NOMO-1 treated with dmso at 0.1 percent for 144 hours (cell line): ENCODE data around the gene GALNT18.
"Not testable (repeated sequence)": the region's sequence is repeated elsewhere in the genome, so short reads cannot be mapped to it uniquely, and the experiment has no call there.

Source experiments
- DNase-seq: peaks from one replicate; lab custom pipeline; 2025; ENCODE audit not compliant: unreplicated experiment; lab: John Stamatoyannopoulos, UW

Gene GALNT18

GRCh38 chr11:11366793-11367192 lies 255.0 kb downstream of the GALNT18 start:
- DNase-seq = no peak

DNA sequence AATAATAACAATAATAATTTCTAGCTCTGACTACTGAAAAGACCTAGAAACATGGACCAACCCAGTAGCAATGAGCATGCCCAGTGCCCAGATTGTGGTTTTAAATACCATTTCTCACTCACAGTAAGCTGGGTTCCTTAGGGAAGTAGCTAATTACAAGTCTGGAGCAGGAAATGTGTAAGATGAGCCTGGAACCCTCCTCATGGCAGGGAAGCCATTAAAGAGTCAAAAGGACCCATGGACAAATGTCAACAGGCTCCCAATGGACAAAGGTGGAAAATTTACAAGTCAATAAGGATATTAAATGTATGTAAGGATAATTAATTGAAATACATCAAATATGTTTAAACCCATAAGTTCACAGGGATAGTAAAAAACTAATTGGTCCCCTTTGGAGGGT lies 258.1 kb downstream of the GALNT18 start:
- DNase-seq = no peak

- DNase-seq = no peak
These were observed 262.2 kb downstream of the GALNT18 start for GRCh38 chr11:11359611-11360010.

- DNase-seq = no peak
These were observed 265.0 kb downstream of the GALNT18 start for GRCh38 chr11:11356842-11357241.

- not testable (repeated sequence) for DNase-seq
These were observed 268.9 kb downstream of the GALNT18 start, which contains the start of gene CSNK2A3 for GRCh38 chr11:11352878-11353277. TSS of gene CSNK2A3 (minus strand) at chr11:11353250. CDS start at chr11:11353119, 131 bp downstream.

DNA sequence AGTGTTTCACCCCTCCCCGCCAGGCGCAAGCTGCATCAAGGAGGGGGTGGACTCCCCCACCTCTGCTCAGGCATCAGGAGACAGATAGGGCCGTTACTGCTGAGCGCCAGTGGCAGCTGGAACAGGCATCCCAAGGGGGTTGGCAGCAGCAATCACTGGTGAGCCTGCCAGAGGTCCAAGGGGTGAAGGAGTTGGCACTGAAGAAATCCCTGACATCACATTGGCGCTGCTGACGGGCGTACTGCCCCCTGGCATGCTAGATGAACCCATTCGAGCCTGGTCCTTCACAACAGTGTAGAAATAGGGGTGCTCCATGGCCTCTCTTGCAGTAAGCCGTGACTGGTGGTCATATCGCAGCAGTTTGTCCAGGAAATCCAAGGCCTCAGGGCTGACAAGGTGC lies 270.0 kb downstream of the GALNT18 start:
- not testable (repeated sequence) for DNase-seq

DNA sequence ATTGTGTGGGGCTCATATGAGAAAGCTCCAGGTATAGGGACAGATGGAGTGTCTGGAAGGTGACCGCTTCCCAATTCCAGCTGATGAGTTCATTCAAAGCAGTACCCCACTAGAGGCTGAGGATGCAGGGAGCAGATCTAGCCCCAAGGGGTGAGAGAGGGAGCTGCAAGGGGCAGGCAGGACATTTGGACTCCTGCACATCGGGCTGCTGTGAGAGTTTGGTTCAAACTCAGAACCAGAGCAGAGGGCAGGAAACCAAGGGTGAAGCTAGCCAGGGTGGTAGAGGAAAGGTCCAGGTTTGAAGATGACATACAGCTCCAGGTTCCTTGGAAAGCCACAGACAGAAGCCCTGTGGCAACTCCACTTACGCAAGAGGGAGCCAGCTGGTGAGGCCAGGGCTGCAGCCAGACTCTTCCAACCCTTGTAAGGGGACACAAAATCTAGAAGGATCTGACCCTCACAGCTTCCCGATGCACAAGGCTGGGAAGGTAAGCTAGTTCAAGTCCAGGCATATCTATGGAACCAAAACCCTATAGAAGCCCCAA lies 270.7 kb downstream of the GALNT18 start:
- DNase-seq = no peak

DNA sequence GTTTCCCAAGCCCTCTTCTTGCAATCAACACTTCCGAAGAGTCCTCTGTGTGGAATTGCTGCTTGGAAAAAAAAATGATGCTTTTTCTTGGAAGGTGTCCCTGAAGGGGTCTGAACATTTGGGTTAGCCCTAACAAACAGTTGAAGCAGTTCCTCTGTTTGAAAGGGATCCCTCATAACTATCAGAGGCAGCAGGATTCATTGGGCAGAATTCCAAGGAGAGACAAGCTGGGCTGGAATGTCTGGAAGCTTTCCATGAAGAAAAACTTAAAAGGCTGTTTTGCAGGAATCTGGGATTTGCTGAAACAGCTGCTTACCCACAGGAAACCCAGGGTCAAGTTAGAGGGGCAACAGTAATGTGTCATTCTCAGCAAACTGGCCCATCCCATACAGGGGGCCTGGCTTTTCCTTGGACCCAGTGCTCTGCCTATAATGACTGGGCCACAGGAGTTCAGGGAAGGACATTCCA lies 271.9 kb downstream of the GALNT18 start:
- DNase-seq = no peak

DNA sequence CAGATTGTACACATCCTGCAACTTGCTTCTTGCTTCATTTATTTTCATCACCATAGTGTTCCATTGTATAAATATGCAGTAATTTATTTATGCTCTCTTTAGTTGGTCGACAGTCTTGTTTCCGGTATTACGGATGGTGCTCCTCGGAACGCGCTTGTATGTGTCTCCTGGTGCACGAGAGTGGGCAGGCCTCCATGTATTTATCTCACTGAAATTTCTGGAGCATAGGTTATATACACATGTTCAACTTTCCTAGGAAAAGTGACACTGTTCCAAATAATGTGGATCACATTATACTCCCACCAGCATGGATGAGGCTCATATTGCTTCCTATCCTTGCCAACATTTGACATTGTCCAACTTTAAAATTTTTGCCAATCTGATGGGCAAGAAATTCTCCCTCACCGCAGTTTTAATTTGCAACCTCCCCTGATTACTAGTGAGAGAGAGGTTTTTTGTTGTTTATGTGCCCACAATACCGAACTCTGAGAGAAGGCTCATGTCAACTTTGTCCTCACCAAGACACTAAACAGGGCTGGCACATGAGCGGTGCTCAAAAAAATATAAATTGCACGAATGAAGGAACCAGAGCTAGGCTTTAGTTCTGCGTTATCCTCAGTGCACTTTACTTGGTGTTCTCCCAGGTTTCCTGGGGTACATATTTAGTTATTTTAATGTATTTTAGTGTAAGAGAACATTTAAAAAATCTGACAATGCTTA lies 272.5 kb downstream of the GALNT18 start:
- no peak for DNase-seq

- DNase-seq = no peak
These were observed 273.5 kb downstream of the GALNT18 start for GRCh38 chr11:11348303-11348702.

GRCh38 chr11:11347592-11347991 lies 274.2 kb downstream of the GALNT18 start:
- no peak for DNase-seq

- DNase-seq = no peak
These were observed 275.5 kb downstream of the GALNT18 start for GRCh38 chr11:11346303-11346702.

DNA sequence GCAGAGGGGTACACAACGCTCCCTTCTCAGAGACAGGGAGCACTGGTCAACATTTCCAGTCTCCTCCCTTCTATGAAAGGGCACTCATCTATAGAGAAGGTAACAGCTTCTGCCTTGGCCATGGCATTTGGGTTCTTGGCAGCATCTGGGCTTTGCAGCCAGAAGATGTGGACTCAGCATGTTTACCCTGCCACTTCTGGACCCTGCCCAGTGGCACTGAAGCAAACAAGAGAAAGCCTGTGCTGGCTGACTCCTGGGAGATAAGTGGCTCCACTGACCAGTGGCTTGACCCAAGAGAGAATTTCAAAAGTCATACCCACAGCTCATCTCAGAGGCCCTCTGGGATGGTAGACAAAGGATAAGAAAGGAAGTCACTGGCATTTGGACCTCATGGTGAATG lies 276.7 kb downstream of the GALNT18 start:
- DNase-seq = no peak

- no peak for DNase-seq
These were observed 277.8 kb downstream of the GALNT18 start for GRCh38 chr11:11344045-11344444.

- DNase-seq = no peak
These were observed 283.5 kb downstream of the GALNT18 start for GRCh38 chr11:11338304-11338703.

DNA sequence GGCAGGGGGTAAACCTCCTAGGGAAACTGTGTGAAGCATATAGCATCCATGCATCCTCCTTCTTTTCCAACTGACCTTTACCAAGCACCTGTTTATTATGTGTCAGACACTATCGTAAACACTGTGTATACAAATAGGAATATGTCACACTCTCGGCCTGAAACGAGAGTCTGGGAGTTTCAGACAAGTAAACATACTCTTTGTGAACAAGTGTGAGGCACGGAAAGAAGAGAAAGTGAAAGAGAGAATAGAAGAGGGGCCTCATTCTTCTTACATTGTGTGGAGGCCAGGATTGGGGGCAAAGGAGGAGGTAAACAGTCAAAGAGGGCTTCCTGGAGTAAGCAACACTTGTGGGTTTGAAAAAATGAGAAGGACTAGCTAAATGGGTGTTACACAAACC lies 285.1 kb downstream of the GALNT18 start:
- no peak for DNase-seq

GRCh38 chr11:11335043-11335442 lies 286.8 kb downstream of the GALNT18 start:
- DNase-seq = no peak

GRCh38 chr11:11334607-11335006 lies 287.2 kb downstream of the GALNT18 start:
- DNase-seq = no peak

- no peak for DNase-seq
These were observed 289.6 kb downstream of the GALNT18 start for GRCh38 chr11:11332141-11332710.

DNA sequence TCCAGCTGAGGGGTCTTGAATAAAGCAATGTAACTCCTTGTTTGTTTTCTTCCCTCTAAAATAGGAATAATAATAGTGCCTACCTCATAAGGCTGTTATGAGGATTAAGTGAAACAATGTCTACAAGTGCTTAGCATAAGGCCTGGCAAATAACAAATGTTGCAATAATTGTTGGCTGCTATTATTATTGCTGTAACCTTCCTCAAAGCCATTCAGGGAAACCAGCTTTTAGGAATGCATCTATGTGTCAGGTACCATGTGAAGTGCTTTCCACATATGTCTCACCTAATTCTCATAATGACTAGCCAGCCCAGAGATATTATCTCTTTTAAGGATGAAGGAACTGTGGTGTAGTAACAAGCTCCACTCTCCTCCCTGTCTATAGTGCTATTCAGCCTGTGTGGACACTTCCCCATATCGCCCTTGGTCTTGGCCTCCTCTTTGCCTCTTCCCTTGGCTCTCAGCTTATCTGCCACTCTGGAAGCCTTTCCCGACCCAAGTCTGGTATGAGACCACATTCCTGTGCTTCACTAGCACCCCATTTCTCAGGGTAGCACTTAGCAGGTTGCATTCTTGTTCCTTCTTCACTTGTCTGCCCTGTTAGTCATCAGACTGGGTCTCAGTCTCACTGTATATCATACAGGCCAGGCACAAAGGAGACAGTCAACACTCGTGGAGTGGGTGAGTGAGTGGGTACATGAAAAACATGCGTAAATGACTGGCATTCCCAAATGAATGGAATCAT lies 292.6 kb downstream of the GALNT18 start:
- no peak for DNase-seq

DNA sequence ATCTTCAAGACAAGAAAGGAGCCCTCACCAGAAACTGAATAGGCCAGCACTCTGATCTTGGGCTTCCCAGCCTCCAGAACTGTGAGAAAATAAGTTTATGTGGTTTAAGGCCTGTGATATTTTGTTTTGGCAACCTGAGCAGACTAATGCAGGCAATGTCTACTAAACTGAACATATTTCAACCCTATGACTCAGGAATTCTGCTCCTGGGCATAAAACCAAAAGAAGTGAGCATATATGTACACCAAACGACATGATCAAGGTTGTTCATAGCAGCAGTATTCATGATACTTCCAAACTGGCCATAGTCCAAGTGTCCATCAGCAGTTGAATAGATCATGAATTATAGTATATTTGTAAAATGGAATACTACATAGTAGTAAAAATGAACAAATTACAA lies 297.7 kb downstream of the GALNT18 start:
- no peak for DNase-seq

GRCh38 chr11:11322101-11322500 lies 299.7 kb downstream of the GALNT18 start:
- no peak for DNase-seq
